Embryonic facial prominence (tissue), 1 donor: Measurements from ENCODE around the gene FKBP10.
"Not testable (repeated sequence)": the region's sequence is repeated elsewhere in the genome, so short reads cannot be mapped to it uniquely, and the experiment has no call there.

Source experiments
- DNase-seq: peaks from one replicate; pipeline ENCODE4 v3.0.0-alpha.2; 2016; ENCODE audit errors: extremely low spot score

Gene FKBP10, protein sequence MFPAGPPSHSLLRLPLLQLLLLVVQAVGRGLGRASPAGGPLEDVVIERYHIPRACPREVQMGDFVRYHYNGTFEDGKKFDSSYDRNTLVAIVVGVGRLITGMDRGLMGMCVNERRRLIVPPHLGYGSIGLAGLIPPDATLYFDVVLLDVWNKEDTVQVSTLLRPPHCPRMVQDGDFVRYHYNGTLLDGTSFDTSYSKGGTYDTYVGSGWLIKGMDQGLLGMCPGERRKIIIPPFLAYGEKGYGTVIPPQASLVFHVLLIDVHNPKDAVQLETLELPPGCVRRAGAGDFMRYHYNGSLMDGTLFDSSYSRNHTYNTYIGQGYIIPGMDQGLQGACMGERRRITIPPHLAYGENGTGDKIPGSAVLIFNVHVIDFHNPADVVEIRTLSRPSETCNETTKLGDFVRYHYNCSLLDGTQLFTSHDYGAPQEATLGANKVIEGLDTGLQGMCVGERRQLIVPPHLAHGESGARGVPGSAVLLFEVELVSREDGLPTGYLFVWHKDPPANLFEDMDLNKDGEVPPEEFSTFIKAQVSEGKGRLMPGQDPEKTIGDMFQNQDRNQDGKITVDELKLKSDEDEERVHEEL

DNA sequence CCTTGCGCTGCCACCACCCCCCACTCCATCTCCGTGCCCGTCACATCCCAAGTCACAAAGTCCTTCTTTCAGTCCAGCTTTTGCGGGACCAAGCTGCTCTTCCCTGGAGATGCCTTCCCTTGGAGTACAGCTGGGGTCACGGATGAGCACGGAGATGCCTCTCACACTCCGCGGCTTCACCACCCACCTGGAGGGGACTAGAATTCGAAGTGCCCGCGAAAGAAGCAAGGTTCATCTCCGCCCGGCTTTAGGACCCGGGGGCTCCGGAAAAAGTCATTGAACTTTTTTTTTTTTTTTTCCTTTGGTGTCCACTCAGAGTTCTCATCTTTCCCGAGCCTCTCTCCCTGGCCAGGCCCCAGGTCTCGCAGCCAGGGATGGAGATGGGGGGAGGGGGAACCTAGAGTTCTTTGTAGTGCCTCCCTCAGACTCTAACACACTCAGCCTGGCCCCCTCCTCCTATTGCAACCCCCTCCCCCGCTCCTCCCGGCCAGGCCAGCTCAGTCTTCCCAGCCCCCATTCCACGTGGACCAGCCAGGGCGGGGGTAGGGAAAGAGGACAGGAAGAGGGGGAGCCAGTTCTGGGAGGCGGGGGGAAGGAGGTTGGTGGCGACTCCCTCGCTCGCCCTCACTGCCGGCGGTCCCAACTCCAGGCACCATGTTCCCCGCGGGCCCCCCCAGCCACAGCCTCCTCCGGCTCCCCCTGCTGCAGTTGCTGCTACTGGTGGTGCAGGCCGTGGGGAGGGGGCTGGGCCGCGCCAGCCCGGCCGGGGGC is at the start of gene FKBP10:
FKBP10 (plus strand) TSS at position 624 of the 771 bp plus-strand sequence; CDS start at position 655, 31 bp downstream.
- peak; percentile 83 for DNase-seq

DNA sequence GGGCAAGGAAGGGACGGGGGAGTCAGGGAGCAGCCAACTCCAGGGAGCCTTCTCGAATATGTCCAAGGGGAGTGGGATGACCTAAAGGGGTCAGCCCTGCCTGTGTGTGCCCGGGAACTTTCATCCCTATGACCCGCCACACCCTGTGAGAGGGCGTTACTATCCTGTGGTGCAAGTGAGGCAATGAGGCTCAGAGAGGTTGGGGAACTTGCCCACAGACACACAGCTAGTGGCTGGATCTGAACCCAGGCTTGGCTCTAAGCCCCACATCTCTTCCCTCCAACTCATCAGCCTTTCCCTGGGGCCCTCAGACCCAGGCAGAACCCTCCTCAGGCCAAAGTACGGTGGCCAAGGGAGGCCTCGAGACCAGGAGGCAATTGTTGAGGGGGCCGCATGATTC is 49.5 kb upstream of the FKBP10 start:
- DNase-seq, result no peak

DNA sequence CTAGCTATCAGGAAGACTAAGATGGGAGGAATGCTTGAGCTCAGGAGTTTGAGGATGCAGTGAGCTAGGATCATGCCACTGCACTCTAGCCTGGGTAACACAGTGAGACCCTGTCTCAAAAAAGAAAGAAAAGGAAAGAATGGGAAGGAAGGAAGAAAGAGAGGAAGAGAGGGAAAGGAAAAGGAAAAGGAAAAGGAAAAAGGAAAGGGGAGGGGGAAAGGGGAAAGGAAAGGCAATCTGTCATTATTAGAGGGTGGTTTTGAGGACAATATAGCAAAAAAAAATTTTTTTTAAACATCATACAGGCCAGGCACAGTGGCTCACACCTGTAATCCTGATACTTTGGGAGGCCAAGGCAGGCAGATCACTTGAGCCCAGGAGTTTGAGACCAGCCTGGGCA is 46.7 kb upstream of the FKBP10 start:
- DNase-seq, result no peak

DNA sequence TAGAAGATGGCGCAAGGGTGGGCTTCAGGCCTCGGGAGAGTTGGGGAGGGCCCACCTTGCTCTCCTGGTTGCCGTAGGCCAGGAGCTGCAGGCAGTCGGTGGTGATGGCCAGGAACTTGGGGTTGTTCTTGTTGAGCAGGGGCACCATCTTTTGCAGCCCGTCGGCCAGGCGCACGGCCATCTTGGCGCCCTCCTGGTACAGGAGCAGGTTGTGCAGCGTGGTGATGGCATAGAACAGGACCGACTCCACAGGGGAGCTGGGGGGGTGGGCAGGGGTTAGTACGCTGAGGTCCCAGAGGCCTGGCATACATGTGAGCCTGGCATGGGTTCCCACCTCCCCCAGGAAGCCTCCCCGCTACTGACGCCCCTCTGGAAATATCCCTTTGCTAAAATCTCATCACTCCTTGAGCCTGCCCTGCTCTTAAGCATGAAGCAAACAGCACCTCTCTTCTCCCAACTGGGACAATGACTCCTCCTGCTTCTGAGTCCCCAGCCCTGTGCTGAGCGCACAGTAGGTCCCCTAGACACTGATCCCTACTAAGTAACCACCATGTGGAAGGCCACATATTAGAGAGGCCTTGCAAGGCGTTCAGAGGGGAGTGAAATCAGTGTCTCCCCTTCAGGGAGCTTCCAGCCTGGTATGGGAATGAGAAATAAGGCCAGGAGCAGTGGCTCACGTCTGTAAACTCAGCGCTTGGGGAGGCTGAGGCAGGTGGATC is 45.3 kb upstream of the FKBP10 start:
- DNase-seq, result no peak

DNA sequence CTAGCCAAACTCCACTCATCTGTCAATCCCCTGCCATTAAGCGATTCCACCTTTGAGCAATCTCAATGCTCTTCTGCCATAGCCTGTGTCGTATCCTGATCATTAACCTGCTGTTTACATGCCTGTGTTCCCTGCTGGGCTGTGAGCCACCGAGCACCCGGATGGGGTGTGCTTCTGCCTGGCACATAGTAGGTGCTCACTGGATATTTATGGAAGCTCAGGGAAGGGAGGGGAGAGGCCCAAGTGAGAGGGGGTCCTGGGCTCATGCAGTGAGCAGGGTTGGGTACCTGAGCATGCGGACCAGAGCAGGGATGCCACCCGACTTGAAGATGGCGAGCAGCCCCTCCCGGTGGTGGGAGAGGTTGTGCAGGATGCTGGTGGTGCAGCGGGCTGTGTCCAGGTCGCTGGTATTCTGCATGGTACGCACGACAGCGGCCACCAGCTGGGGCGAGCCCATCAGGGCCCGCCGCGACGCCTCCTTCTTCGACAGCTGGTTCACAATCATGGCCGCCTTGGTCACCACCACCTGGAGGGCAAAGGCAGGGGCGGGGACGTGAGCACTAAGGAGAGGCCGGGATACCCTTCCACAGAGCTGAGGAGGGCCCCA is 44.0 kb upstream of the FKBP10 start:
- DNase-seq, result no peak

DNA sequence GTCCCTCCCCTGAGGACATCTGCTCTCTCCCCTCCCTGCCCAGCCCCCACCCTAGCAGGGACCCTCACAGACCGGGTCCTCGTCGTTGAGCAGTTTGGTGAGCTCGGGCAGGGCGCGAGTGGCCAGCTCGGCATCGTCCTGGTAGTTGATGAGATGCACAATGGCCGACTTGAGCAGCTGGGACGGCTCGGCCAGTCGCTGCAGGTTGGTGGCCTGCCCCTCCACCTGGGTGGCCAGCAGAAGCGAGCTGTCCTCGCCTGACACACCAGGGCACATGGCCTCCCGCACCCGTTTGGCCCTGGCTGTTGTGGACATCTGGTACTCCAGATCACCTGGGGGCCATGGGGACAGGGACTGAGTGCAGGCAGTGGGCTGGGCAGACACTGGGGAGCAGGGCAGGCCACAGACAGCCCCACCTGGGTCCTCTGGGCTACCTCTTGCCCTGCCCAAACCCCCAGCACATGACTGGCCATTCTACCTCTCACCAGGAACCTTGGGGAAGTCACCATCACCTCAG is 43.4 kb upstream of the FKBP10 start:
- DNase-seq, result no peak

DNA sequence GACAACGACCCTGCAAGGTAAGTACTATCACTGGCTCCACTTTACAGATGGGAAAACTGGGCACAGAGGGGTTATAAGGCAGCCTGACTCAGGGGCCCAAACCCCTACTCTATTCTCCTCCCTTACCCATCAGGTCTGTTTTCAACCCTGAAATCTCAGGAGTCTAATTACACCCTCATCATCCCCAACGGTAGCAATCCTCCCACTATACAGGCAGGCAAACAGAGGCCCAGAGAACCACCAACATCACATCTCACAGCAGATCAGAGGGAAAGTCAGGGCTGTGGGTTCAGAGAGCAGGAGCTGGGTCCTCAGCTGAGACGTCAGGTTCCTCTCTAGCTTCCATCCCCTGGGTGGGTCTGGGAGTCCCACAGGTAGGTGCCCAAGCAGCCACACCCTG is 42.8 kb upstream of the FKBP10 start:
- DNase-seq, result no peak

DNA sequence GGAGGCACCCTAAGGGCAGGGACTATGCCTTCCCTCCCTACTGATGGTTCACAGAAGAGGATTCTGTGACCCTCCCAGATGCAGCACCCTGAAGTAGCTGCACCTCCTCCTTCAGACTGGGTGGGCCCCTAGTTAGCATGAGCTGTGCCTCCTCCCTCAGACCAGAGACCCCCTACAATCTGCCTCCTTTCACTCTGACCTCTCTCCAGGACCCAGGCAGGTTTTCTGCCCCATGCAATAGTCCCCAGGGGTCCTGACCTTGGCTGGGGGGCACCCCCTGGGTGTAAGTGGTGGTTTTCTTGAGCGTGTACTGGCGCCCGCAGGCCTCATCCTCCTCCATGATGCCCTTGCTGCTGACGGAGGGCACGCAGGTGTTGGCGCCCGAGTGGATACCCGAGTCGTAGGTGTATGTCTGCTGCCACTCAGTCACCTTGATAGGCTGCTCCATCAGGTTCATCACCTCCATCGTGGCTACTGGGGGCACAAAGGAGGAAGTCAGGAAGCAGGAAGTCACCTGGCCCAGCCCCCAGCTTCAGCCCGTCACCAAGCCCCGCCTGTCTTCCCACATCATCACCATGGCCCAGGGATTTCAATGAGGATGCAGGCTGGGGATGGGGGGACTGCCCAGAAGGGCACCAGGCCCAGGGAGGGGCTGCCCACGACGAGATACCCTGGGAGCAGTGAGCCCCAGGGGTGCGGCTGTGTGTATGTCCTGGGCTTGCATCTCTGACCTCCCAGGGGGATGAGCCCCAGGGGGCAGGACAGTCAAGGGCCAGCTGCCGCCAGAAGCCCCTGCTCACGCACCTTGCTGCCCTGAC is 41.2 kb upstream of the FKBP10 start:
- DNase-seq, result no peak

DNA sequence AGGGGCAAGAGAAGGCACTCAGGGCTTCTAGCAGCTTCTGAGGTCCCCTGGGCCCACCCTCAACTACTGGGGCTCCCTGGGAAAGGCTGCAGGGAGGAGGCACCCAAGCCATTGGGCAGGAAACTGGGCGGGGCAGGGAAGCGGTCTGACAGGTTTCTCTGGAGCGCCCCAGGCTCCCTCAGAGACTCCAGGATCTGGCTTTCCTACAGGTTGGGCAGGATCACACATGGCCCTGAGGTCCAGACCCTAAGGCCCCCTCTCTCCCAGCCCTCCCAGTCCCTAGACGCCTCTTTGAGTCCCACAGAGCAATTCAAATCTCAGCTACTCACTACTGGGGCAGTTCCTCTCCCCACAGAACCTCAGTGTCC is 40.6 kb upstream of the FKBP10 start:
- DNase-seq, result no peak

DNA sequence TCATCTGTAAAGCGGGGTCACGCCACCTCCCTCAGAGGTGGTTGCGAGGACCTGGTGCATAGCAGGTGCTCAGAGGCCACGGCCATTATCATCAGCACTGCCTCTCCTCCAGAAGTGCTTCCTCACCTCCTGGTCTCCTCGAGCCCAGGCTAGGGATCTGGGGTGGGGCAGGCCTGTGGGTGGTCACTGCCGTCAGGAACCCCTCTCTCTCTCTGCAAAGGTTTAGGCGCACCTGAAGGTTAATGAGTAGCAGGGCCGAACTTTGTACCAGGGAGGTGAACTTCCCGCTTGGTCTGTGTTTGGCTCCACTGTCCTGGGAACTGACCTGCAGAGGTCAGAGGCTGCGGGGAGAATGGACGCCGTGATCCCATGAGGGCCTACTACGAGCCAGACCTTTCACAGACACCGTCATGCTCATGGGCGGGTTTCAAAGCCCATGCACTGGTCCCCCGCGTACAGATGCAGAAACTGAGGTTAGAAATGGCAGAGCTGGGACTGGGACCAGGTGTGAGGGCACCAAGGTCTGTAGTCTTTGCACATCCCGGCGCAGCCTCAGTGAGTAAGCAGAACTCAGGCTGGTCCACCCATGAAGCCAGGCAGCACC is 40.1 kb upstream of the FKBP10 start:
- no peak for DNase-seq

DNA sequence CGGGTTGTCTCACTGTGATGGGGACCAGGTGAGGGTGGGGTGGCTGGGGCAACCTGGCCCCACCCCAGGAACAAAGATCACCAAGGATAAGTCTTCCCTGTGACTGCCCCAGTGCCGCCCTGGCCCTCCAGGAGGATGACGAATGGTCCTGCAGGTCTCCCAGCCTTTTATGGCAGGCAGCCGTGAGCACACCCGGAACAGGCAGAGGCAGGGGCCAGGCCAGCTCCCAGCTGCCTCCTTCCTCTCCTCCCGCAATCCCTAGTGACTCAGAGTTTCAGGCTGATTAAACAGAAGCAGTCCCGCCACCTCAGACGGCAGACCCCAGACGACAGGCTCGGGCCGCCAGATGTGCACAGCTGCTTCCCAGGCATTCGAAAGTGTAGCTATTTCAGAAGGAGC is 39.6 kb upstream of the FKBP10 start:
- DNase-seq, result no peak

DNA sequence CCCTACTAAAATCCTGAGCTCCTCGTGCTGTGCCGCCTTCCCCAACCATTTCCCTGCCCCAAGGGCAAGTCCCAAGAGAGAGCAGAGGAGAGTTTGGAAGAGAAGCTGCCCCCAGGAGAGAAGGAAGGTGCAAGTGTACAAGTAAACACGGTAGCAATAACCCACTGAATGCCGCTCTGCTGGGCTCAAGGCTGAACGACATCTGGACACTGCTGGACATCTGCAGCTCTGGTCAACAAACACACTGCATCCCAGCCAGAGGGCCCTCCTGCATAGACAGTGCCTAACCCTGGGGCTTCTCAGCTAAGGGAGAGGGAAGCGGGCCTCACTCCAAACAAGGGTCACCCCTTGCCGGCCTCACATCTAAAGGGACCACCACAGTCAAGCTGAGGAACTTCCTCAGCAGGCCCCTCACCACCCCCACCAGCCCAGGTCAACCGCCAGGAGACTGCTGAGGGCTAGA is 39.0 kb upstream of the FKBP10 start:
- no peak for DNase-seq

DNA sequence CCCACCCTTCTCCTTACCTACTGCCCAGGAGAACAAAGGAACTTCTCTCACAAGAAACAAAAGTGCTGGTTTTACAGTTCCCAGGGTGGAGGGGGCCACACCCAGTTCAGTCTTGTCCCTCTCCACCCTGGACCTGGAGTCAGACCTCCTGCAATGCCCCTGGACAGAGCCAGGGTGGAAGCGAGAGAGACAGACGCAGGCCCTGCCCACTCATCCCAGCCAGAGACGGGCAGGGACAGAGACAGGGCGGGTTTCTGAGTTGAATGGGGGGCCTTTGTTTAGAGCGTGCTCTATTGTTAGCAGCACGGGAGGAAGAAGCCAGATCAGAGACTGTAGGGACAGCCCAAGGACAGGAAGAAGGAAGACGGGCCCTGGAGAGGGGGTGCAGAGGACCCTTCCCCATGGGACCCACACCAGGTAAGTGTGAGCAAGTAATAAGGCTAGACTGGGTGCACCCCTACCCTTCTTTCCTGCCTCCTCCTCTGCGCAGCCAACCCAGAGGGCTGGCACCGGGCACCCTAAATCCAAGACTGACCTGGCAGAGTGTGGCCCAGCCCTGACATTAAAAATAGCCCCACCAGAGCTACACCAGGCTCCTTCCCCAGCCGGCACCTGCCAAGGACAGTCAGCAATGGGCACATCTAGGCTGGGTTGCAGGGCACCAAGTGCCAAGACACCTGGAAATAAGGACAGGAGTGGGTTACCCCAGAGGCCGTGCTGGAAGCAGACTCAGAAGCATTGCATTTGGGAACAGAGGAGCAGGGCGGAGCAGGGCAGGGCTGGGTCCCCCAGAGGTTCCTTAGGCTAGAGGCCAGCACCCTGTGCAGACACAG is 37.2 kb upstream of the FKBP10 start:
- no peak for DNase-seq

DNA sequence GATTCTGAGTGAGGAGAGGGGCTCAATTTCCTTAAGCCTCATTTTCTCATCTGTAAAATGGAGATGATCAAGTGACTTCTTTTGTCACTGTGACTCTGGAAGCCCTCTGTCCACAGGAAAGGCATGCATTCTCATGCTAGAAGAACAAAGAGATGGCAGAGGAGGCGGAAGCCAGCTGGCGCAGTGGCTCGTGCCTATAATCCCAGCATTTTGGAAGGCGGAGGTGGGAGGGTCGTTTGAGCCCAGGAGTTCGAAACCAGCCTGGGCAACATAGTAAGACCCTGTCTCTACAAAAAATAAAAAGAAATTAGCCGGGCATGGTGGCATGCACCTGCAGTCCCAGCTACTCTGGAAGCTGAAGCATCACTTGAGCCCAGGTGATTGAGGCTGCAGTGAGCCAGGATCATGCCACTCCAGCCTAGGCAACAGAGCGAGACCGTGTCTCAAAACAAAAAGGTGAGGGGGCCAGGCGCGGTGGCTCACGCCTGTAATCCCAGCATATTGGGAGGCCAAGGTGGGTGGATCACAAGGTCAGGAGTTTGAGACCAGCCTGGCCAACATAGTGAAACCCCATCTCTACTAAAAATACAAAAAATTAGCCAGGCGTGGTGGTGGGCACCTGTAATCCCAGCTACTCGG is 36.4 kb upstream of the FKBP10 start:
- DNase-seq, result not testable (repeated sequence)

DNA sequence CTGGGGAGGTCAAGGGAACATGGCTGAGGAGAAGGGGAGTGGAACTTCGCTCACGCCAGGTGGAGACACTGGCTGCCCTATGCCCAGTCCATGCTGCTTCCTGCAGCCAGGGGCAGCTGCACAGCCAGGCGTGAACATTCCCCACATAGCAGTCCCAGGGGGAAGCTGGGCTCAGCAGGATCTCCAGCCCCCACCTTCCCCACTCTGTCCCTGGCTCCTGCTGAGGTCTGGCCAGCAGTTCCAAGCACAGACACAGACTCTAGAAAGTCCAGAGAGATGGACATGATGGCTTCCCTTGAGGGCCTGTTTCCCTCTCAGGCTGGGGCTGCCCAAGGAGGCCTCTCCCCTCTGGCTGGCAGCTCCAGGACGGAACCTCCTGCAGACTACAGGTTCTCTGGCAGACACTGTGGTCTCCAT is 35.6 kb upstream of the FKBP10 start:
- no peak for DNase-seq

DNA sequence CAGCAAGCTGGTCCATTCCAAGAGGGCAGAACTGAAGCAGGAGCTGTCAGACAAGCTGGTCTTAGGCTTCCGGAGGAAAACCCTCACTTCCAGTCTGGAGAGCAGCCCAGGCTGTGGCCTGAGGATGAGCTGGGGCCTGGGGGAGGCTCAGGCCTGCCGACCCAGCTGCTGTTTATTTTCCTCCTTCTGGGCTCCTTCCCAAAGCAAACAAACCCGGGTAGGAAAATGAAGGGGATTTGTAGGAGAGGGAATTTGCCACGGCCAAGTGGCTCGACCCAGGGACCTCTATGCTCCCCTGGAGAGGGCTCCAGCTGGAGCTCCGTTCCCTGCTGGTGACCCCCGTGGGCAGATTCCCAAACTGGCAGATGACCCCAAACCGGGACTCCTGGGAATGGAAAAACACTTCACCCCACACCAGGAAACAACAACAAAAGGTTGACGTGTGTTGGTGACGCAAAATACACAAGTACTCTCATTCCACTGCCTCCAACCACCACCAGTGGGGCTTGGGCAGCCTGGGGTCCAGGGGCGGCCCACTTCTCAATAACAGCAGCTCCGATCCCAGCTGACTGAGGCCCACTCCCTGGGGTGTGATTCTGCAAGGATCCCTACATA is 35.1 kb upstream of the FKBP10 start:
- no peak for DNase-seq

DNA sequence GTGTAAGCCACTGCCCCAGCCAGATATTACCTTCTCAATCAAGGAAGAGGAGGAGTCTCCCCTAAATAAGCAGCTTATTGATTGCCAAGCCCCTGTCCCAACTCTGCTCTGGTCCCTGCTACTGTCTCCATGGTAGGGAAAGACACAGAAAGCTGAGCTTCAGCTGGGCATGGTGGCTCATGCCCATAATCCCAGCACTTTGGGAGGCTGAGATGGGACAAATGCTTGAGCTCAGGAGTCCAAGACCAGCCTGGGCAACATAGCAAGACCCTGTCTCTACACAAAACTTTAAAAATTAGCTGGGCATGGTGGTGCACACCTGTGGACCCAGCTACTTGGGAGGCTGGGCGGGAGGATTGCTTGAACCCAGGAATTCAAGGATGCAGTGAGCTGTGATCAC is 32.9 kb upstream of the FKBP10 start:
- DNase-seq, result no peak

DNA sequence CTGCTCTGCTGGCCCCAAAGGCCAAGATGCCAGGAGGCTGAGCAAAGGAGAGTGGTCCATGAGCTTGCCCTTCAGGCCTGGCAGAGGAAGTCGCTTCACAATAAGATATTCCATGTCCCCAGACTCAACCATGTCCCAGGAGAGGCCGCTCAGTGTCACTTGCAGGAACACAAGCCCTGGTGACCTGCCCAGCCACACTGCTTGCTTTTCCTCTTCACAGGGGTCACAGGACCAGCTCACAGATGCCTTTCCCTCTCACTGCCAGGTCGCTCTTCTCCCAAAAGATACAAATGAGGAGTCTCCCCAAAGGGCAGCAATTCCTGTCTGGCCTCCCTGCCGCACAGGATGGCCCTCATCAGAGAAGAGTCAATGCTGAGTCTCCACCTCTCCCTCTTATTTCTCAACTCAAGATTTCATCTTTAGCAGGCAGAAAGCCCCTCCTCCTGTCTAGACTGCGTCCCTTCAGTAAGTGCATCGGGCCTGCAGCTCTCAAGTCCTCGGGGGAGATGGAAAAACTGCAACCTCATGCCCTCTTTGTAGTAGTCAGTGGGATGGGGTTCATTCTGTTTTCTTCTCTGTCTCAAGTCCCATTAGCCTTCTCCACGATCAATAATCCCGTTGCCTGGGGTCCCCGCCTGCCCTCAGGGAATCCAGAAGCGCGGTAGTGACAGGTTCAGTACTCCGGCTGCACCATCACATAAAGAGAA is 31.2 kb upstream of the FKBP10 start:
- no peak for DNase-seq
